ENCODE data around the gene OR2S2. TPM values are rescaled to one million over a fixed set of nuclear protein-coding genes. Genes with fewer than 3 reads are reported as not detected.
"Not testable (repeated sequence)": the region's sequence is repeated elsewhere in the genome, so short reads cannot be mapped to it uniquely, and the experiment has no call there.

OR2S2 gene
- total RNA-seq, 1 experiment from 2014 or later = not detected

DNA sequence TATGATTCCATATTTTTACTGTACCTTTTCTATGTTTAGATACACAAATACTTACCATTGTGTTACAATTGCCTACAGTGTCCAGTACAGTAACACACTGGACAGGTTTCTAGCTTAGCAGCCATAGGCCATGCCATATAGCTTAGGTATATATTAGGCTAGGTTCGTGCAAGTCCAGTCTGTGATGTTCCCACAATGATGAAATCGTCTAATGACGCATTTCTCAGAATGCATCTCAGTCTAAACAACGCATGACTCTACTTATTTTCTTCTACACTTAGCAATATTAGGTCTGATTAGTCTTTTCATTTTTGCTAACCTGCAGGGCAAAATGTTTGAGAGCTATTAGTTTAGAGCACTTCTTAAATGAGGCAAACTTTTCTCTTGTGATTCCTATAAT, 22.7 kb downstream of the OR2S2 start:
- no peaks in the 10 kb centered on the region for H3K27me3 ChIP-seq (ENCODE audit: low read length)
- H3K9me2 ChIP-seq (replicated peaks; ENCODE audit: insufficient read depth, low read length) = no peaks in the 10 kb centered on the region
- DNase-seq = no peak
- peaks cover 16% of the 10 kb centered on the region for H3K4me1 ChIP-seq (ENCODE audit: low read length)
- no peaks in the 10 kb centered on the region for H3K9me3 ChIP-seq (ENCODE audit: low read length)
- no peaks in the 10 kb centered on the region for H3K79me2 ChIP-seq (ENCODE audit: low read length)
- no peak overlapping the region for H3K4me3 ChIP-seq (ENCODE audit: low read length)
- H3K36me3 ChIP-seq (ENCODE audit: insufficient read depth, low read length) = no peaks in the 10 kb centered on the region
- H3K9ac ChIP-seq (ENCODE audit: low read length) = no peak overlapping the region
- no peak overlapping the region for H3K27ac ChIP-seq (ENCODE audit: low read length)
- no peak overlapping the region for H3K4me2 ChIP-seq (ENCODE audit: low read depth, low read length, poor library complexity, severe bottlenecking)
- H2AFZ ChIP-seq (ENCODE audit: low read length) = no peak overlapping the region
- H4K20me1 ChIP-seq (ENCODE audit: insufficient read depth, low read depth, low read length) = no peaks in the 10 kb centered on the region

DNA sequence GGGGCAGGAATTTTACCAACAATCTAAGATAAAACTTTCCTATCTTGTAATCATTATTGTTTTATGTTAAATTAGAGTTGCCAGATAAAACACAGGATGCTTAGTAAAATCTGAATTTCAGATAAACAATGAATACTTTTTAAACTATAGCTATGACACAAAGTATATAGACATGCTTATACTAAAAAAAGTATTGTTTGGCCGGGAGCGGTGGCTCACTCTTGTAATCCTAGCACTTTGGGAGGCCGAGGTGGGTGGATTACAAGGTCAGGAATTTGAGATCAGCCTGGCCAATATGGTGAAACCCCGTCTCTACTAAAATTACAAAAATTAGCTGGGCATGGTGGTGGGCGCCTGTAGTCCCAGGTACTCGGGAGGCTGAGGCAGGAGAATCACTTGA, 23.9 kb downstream of the OR2S2 start:
- DNase-seq = not testable (repeated sequence)

DNA sequence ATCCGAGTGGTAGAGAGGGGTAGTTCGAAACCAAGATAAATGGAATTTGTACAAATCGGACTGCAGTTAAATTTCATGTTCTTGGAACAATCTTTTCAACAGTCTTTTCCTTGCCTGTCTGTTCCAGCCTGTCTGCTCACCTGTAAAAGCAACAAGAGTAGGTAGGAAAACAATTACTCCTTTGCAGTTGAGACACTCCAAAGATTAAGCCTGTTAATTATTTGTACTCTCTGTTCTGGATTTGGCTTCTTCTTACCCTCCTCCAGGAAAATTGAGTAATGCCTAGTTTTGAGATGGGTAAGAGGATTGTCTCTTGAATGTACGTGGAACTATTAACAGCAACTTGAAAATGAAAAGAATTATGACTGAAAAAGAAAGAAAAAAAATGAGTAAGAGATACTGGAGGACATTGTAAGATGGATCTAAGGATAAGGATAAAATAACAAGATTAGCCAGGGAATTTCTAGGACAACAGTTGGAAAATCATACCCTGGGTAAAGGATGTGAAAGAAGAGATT, 24.3 kb downstream of the OR2S2 start:
- Histone ChIP-seq H3K9me2 (replicated peaks; ENCODE audit: insufficient read depth, low read length) (no peaks in the 10 kb centered on the region), H3K9me3 (ENCODE audit: low read length) (no peaks in the 10 kb centered on the region), H4K20me1 (ENCODE audit: insufficient read depth, low read depth, low read length) (no peaks in the 10 kb centered on the region), H3K27me3 (ENCODE audit: low read length) (no peaks in the 10 kb centered on the region), H3K27ac (ENCODE audit: low read length) (no peak overlapping the region), H2AFZ (ENCODE audit: low read length) (no peak overlapping the region), H3K9ac (ENCODE audit: low read length) (no peak overlapping the region), H3K79me2 (ENCODE audit: low read length) (no peaks in the 10 kb centered on the region), H3K4me3 (ENCODE audit: low read length) (no peak overlapping the region), H3K36me3 (ENCODE audit: insufficient read depth, low read length) (no peaks in the 10 kb centered on the region), H3K4me2 (ENCODE audit: low read depth, low read length, poor library complexity, severe bottlenecking) (no peak overlapping the region), H3K4me1 (ENCODE audit: low read length) (peaks cover 16% of the 10 kb centered on the region)
- no peak for DNase-seq

More for the DNA sequence above, 23.9 kb downstream of the OR2S2 start:
- not testable (repeated sequence) for H4K20me1 ChIP-seq (ENCODE audit: insufficient read depth, low read depth, low read length); H3K79me2 ChIP-seq (ENCODE audit: low read length); H3K9me2 ChIP-seq (replicated peaks; ENCODE audit: insufficient read depth, low read length); H3K4me3 ChIP-seq (ENCODE audit: low read length); H3K4me2 ChIP-seq (ENCODE audit: low read depth, low read length, poor library complexity, severe bottlenecking); H2AFZ ChIP-seq (ENCODE audit: low read length); H3K9me3 ChIP-seq (ENCODE audit: low read length); H3K27me3 ChIP-seq (ENCODE audit: low read length); H3K36me3 ChIP-seq (ENCODE audit: insufficient read depth, low read length); H3K9ac ChIP-seq (ENCODE audit: low read length); H3K27ac ChIP-seq (ENCODE audit: low read length)
- peaks cover 16% of the 10 kb centered on the region for H3K4me1 ChIP-seq (ENCODE audit: low read length)

DNA sequence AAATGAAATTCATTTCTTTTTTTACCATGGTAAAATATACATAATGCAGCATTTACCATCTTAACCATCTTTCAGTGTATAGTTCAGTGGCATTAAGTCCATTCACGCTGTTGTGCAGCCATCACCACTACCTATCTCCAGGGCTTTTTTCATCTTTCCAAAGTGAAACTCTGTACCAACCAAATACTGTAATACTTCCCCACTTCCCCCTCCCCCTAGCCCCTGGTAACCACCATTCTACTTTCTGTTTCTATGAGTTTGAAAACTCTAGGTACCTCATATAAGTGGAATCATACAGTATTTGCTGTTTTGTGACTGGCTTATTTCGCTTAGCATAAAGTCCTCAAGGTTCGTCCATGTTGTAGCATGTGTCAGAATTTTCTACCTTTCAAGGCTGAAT, 25.2 kb downstream of the OR2S2 start:
- Histone ChIP-seq H3K9me3 (ENCODE audit: low read length) (no peaks in the 10 kb centered on the region), H3K4me2 (ENCODE audit: low read depth, low read length, poor library complexity, severe bottlenecking) (no peak overlapping the region), H3K27ac (ENCODE audit: low read length) (no peak overlapping the region), H4K20me1 (ENCODE audit: insufficient read depth, low read depth, low read length) (no peaks in the 10 kb centered on the region), H3K4me1 (ENCODE audit: low read length) (peaks cover 9% of the 10 kb centered on the region), H3K9me2 (replicated peaks; ENCODE audit: insufficient read depth, low read length) (no peaks in the 10 kb centered on the region), H3K4me3 (ENCODE audit: low read length) (no peak overlapping the region), H2AFZ (ENCODE audit: low read length) (no peak overlapping the region), H3K79me2 (ENCODE audit: low read length) (no peaks in the 10 kb centered on the region), H3K9ac (ENCODE audit: low read length) (no peak overlapping the region), H3K36me3 (ENCODE audit: insufficient read depth, low read length) (no peaks in the 10 kb centered on the region), H3K27me3 (ENCODE audit: low read length) (no peaks in the 10 kb centered on the region)
- DNase-seq = no peak

DNA sequence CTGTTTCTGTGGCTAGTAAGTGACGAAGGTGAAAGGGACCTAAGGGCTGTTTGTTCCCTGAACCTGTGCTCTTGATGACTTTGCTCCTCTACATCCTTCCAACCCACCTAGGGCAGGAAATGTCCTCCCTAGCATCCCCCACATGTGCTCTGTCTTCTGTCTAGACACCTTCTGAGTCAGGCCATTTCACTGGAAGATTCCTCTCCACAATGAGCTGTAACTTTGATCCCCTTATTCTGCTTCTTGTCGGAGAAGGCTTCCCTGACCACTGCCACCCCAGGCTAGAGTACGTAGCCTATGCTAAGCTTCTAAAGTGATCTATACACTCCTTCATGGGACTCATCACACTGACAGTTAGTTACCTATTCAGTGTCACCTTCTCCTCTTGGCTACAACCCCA, 27.0 kb downstream of the OR2S2 start:
- no peaks in the 10 kb centered on the region for H3K36me3 ChIP-seq (ENCODE audit: insufficient read depth, low read length)
- H3K9ac ChIP-seq (ENCODE audit: low read length) = no peak overlapping the region
- H3K4me3 ChIP-seq (ENCODE audit: low read length) = no peak overlapping the region
- H2AFZ ChIP-seq (ENCODE audit: low read length) = no peak overlapping the region
- H3K79me2 ChIP-seq (ENCODE audit: low read length) = no peaks in the 10 kb centered on the region
- H3K9me2 ChIP-seq (replicated peaks; ENCODE audit: insufficient read depth, low read length) = no peaks in the 10 kb centered on the region
- no peak overlapping the region for H3K27ac ChIP-seq (ENCODE audit: low read length)
- no peaks in the 10 kb centered on the region for H4K20me1 ChIP-seq (ENCODE audit: insufficient read depth, low read depth, low read length)
- no peaks in the 10 kb centered on the region for H3K4me1 ChIP-seq (ENCODE audit: low read length)
- H3K9me3 ChIP-seq (ENCODE audit: low read length) = no peaks in the 10 kb centered on the region
- no peaks in the 10 kb centered on the region for H3K27me3 ChIP-seq (ENCODE audit: low read length)
- no peak for DNase-seq
- H3K4me2 ChIP-seq (ENCODE audit: low read depth, low read length, poor library complexity, severe bottlenecking) = no peak overlapping the region

DNA sequence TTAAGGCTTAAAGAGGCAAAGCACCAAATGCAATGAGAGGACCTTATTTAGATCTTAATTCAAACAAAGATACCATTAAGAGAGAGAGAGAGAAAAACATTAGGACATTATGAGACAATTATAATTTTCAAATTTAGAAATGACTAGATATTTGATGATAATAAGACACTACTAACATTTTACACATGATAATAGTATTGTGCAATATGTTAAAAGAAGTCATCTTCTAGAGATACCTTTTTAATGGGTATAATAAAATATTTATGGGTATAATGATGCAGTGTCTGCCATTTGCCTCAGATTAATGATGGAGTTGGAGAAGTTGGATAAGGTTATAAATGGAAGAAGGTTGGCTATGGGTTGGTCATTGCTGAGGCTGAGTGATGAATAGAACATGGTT, 27.4 kb downstream of the OR2S2 start:
- no peaks in the 10 kb centered on the region for H3K4me1 ChIP-seq (ENCODE audit: low read length)
- no peak overlapping the region for H3K9ac ChIP-seq (ENCODE audit: low read length)
- H3K4me3 ChIP-seq (ENCODE audit: low read length) = no peak overlapping the region
- H3K36me3 ChIP-seq (ENCODE audit: insufficient read depth, low read length) = no peaks in the 10 kb centered on the region
- H3K79me2 ChIP-seq (ENCODE audit: low read length) = no peaks in the 10 kb centered on the region
- DNase-seq = no peak
- H2AFZ ChIP-seq (ENCODE audit: low read length) = no peak overlapping the region
- H3K9me3 ChIP-seq (ENCODE audit: low read length) = no peaks in the 10 kb centered on the region
- no peaks in the 10 kb centered on the region for H3K9me2 ChIP-seq (replicated peaks; ENCODE audit: insufficient read depth, low read length)
- no peaks in the 10 kb centered on the region for H4K20me1 ChIP-seq (ENCODE audit: insufficient read depth, low read depth, low read length)
- no peak overlapping the region for H3K27ac ChIP-seq (ENCODE audit: low read length)
- H3K4me2 ChIP-seq (ENCODE audit: low read depth, low read length, poor library complexity, severe bottlenecking) = no peak overlapping the region
- no peaks in the 10 kb centered on the region for H3K27me3 ChIP-seq (ENCODE audit: low read length)

DNA sequence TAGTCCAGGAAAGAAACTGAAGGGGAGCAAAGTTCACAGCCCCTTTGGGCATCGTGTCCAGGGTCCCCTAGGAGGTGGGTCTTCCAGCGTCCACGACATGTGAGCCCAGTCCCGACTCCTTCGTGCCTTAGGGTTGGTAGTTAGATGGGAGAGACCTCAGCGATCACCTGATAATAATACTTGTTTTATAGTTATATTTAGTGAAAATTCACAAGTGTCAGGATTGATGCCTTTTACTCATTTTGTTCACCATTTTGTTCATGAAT, 28.6 kb downstream of the OR2S2 start:
- Histone ChIP-seq H3K4me1 (ENCODE audit: low read length) (no peaks in the 10 kb centered on the region), H3K9ac (ENCODE audit: low read length) (no peak overlapping the region), H2AFZ (ENCODE audit: low read length) (no peak overlapping the region), H3K27me3 (ENCODE audit: low read length) (no peaks in the 10 kb centered on the region), H3K9me2 (replicated peaks; ENCODE audit: insufficient read depth, low read length) (no peaks in the 10 kb centered on the region), H3K4me3 (ENCODE audit: low read length) (no peak overlapping the region), H3K9me3 (ENCODE audit: low read length) (no peaks in the 10 kb centered on the region), H3K36me3 (ENCODE audit: insufficient read depth, low read length) (no peaks in the 10 kb centered on the region), H4K20me1 (ENCODE audit: insufficient read depth, low read depth, low read length) (no peaks in the 10 kb centered on the region), H3K79me2 (ENCODE audit: low read length) (no peaks in the 10 kb centered on the region), H3K4me2 (ENCODE audit: low read depth, low read length, poor library complexity, severe bottlenecking) (no peak overlapping the region), H3K27ac (ENCODE audit: low read length) (no peak overlapping the region)
- DNase-seq = no peak

DNA sequence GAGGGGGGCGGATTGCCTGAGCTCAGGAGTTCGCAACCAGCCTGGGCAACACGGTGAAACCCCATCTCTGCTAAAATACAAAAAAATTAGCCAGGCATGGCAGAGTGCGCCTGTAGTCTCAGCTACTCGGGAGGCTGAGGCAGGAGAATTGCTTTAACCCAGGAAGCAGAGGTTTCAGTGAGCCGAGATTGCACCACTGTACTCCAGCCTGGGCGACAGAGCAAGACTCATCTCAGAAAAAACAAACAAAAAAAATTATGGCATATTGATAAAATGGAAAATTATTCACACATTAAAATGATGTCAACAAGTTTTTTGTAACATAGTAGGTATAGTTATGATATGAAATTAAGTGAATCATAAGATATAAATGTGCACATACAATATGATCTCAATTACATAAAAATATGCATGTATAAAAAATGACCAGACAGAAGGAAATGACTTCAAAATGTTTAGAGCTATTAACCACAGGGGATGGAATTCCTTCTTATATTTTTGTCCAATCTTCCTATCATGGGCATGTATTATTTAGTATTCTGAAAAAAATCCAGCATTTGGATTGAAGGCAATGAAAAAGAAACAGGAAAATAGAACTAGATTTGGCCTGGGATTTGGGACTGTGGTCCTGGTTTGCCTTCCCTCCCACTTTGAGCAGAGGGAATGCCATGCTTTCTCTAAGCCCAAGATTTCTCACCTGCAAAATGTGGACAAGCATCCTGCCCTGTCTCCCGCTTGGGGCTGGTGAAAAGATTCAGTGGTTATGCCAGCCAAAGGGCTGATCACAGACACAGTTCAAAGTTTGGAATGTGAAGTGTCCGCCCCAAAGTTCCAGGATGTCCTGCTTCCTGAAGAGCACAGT, 29.1 kb downstream of the OR2S2 start:
- no peaks in the 10 kb centered on the region for H3K27me3 ChIP-seq (ENCODE audit: low read length)
- no peak for DNase-seq
- no peak overlapping the region for H2AFZ ChIP-seq (ENCODE audit: low read length)
- H3K9me2 ChIP-seq (replicated peaks; ENCODE audit: insufficient read depth, low read length) = no peaks in the 10 kb centered on the region
- H3K4me2 ChIP-seq (ENCODE audit: low read depth, low read length, poor library complexity, severe bottlenecking) = no peak overlapping the region
- H3K4me3 ChIP-seq (ENCODE audit: low read length) = no peak overlapping the region
- no peaks in the 10 kb centered on the region for H3K79me2 ChIP-seq (ENCODE audit: low read length)
- H3K4me1 ChIP-seq (ENCODE audit: low read length) = no peaks in the 10 kb centered on the region
- no peaks in the 10 kb centered on the region for H3K36me3 ChIP-seq (ENCODE audit: insufficient read depth, low read length)
- no peak overlapping the region for H3K27ac ChIP-seq (ENCODE audit: low read length)
- H4K20me1 ChIP-seq (ENCODE audit: insufficient read depth, low read depth, low read length) = no peaks in the 10 kb centered on the region
- no peaks in the 10 kb centered on the region for H3K9me3 ChIP-seq (ENCODE audit: low read length)
- no peak overlapping the region for H3K9ac ChIP-seq (ENCODE audit: low read length)

All from Karpas-422 (cell line).